ENCODE results near the gene NR3C2. TPM values are rescaled to one million over a fixed set of nuclear protein-coding genes. Genes with fewer than 3 reads are reported as not detected.

NR3C2 gene
- total and polyA plus RNA-seq, 2 of the 4 experiments (the other 2 are of a cell fraction), result 1.1 to 2.3 TPM

- no TSS peak for BruUV-seq (replicated peaks)
- Histone ChIP-seq H3K79me1 (ENCODE audit: low read depth in 1 of 2, low read length in 2 of 2) (no peaks in the 10 kb centered on the region), H3K18ac (ENCODE audit: low read depth, low read length) (no peak overlapping the region), H3K9me3 (ENCODE audit: control insufficient read depth, insufficient read depth, low read length) (no peaks in the 10 kb centered on the region), H4K8ac (ENCODE audit: low read depth in 2 of 2, low read length in 2 of 2) (no peak overlapping the region), H2BK20ac (ENCODE audit: low read depth, low read length) (no peak overlapping the region), H3K9ac (ENCODE audit: low read depth, low read length) (no peak overlapping the region), H3K36me3 (ENCODE audit: control insufficient read depth, insufficient read depth, low read length) (no peaks in the 10 kb centered on the region), H3K27ac (ENCODE audit: insufficient read depth, low read length) (no peak overlapping the region), H2BK15ac (ENCODE audit: low read depth, low read length) (no peak overlapping the region), H3K4me1 (ENCODE audit: control insufficient read depth, insufficient read depth, low read length) (no peaks in the 10 kb centered on the region), H3K4ac (ENCODE audit: low read depth, low read length) (no peak overlapping the region), H3K4me2 (ENCODE audit: low read depth, low read length) (no peak overlapping the region), H4K5ac (ENCODE audit: low read depth, low read length) (no peak overlapping the region), H3K4me3 (ENCODE audit: insufficient read depth, low read depth, low read length) (no peak overlapping the region), H4K20me1 (ENCODE audit: insufficient read depth, low read length) (no peaks in the 10 kb centered on the region), H2BK5ac (ENCODE audit: low read depth, low read length, poor library complexity, severe bottlenecking) (no peak overlapping the region), H3K14ac (replicated peaks; ENCODE audit: low read depth, low read length) (no peak overlapping the region), H3K56ac (ENCODE audit: extremely low read depth, insufficient read depth, low read length) (no peak overlapping the region), H3K9me1 (ENCODE audit: insufficient read depth, low read length) (no peaks in the 10 kb centered on the region), H4K91ac (ENCODE audit: insufficient read depth, low read depth, low read length) (no peak overlapping the region), H3K27me3 (ENCODE audit: control insufficient read depth, insufficient read depth, low read length) (no peaks in the 10 kb centered on the region), H2AK5ac (ENCODE audit: low read depth, low read length) (no peak overlapping the region), H2AK9ac (replicated peaks; ENCODE audit: low read depth, low read length, poor library complexity) (no peak overlapping the region), H2AFZ (replicated peaks; ENCODE audit: low read length, poor library complexity) (no peak overlapping the region), H2BK120ac (ENCODE audit: low read depth, low read length) (no peak overlapping the region), H3K23ac (ENCODE audit: low read depth, low read length) (no peak overlapping the region)
- no peak for DNase-seq
- ChIA-PET POLR2A (ENCODE audit: unreplicated experiment) (no interaction called here), CTCF (no interaction called here)
- ATAC-seq (ENCODE audit: low read depth), result no peak
- in situ Hi-C loops (cut with MboI; ENCODE audit: low sequenced_read_pairs) (no loop called here), dilution Hi-C loops (cut with HindIII; ENCODE audit: low sequenced_read_pairs, unreplicated experiment) (no loop called here), intact Hi-C loops (cut with micrococcal nuclease) (loop anchor here (5.0 kb wide), 1 partner anchor 277 kb away; no protein-coding TSS in a partner anchor)
- TF ChIP-seq, protein P1, sequence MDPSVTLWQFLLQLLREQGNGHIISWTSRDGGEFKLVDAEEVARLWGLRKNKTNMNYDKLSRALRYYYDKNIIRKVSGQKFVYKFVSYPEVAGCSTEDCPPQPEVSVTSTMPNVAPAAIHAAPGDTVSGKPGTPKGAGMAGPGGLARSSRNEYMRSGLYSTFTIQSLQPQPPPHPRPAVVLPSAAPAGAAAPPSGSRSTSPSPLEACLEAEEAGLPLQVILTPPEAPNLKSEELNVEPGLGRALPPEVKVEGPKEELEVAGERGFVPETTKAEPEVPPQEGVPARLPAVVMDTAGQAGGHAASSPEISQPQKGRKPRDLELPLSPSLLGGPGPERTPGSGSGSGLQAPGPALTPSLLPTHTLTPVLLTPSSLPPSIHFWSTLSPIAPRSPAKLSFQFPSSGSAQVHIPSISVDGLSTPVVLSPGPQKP (IDR thresholded peaks at IDR 0.05; ENCODE audit: borderline replicate concordance, low read depth, low read length), result no peak
- TF ChIP-seq MAFK (IDR thresholded peaks at IDR 0.05; ENCODE audit: low read depth, low read length), result 0 out of 2 replicates have a peak, but pooled peaks have one; percentile 9
- whole genome bisulfite sequencing, 2 experiments (ENCODE audit: extremely low coverage in 2 of 2, insufficient read length in 1 of 2), result no CpG with 5 or more reads among the region's 6 CpGs
Observed at GRCh38 chr4:148154769-148155168, 287.4 kb downstream of the NR3C2 start.

Measured in IMR-90 (cell line).